Measurements from ENCODE around the gene DMD.
A peak's percentile ranks its signal among the peaks of the same experiment; 100 is the strongest.

The DMD gene

GRCh38 chrX:33041141-33041540 lies 170.2 kb downstream of the DMD start:
- no peak for DNase-seq (ENCODE audit: low spot score)

GRCh38 chrX:33032700-33033099 lies 178.6 kb downstream of the DMD start:
- DNase-seq (ENCODE audit: low spot score) = no peak

GRCh38 chrX:33014949-33015348 lies 196.4 kb downstream of the DMD start:
- no peak for DNase-seq (ENCODE audit: low spot score)

- DNase-seq (ENCODE audit: low spot score) = no peak
These were observed 197.3 kb downstream of the DMD start for GRCh38 chrX:33014086-33014485.

GRCh38 chrX:33001107-33001506 lies 210.2 kb downstream of the DMD start:
- DNase-seq (ENCODE audit: low spot score) = no peak

DNA sequence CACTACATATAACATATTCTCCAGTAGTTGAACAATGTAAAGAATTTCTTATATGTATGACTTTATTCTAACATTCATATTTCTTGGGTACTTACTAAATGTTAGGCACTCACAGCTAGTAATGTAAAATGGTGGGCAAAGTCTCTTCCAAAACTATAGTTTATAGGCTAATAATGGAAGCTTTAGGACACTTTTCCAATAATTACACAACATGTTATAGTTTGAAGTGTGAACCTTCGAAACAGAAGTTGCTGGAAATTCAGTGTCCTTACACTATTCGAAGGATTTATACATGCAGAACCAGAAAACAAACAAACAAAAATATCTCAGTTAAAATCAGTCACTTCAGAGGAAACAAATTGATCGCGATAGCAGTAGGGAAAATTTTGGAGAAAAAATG lies 212.6 kb downstream of the DMD start:
- no peak for DNase-seq (ENCODE audit: low spot score)

DNA sequence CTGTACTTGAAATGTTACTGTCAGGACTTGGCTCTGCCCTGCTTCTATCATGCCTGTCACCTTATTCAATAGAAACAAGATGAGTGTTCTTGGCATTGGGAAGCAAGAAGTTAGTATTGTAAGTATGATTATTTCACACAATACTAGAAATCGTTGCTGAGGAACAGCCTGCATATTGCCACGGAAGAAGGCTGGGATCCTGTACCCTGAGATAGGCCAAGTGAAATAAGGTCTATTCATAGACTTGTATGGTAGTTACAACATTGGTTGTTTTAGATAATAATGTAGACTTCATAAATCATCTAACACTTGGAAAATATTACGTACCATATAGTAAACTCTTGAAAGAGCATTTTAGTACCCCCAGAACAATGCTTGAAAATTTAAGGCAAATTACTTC lies 215.9 kb downstream of the DMD start:
- DNase-seq (ENCODE audit: low spot score) = no peak

- DNase-seq (ENCODE audit: low spot score) = no peak
These were observed 224.2 kb downstream of the DMD start for GRCh38 chrX:32987142-32987541.

GRCh38 chrX:32985544-32985943 lies 225.8 kb downstream of the DMD start:
- DNase-seq (ENCODE audit: low spot score) = peak; percentile 37

DNA sequence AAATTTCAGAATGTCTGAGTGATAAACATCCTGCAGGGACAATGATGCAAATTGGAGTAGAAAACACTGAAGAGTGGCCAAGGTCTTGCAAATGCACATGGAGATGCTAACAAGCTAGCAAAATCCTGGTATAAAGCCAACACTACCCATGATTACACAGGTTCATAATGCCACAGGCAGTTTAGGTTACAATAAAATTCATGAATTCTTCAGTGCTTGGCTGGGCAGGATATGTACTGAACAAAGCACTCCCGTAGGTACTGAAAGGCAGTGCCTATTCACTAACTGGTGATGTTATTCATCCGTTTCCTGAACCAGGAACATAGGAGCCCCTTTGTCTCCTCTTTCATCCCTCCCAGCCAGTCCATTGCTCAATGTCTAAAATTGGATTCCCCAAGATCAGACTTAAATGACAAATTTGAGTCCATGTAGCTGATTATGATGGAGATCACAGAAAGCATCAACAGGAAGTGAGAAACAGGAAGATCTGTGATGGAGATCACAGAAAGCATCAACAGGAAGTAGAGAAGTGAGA lies 244.5 kb downstream of the DMD start:
- no peak for DNase-seq (ENCODE audit: low spot score)

DNA sequence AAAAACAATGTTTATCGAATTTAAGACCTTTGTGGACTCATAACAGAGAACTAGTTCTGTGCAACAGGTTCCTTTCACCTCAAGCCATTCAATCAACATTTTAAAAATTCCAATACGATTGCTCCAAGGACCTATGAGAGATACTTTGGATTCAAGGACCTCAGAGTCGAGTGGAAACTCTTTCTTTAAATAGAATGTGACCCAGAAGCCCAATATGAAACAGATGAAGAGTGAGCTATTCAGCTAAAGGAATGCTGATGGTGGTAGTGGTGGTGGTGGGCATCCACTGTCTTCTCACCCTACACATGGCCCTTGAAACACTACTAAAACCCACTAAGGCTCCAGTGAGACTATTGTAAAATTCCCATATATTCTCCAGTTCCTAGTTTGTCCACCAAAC lies 257.2 kb downstream of the DMD start:
- no peak for DNase-seq (ENCODE audit: low spot score)

DNA sequence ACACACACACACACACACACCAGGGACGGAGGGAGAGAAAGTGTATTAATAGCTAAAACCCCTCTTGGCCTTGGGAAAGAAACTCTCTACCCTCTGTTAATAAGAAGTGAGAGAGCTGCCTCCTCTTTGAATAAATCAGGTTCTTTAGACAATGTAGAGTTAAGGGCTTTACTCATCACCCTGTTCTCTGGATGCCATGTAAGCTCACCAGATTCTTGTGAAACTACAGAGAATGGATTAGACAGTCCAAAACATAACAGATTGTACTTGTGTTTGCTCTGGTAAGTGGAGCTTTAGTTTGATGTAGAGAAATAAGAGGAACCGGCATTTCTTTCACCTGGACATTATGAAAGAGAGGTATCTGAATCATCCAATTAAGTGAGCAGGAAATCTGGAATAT lies 263.2 kb downstream of the DMD start:
- no peak for DNase-seq (ENCODE audit: low spot score)

GRCh38 chrX:32937043-32937442 lies 274.3 kb downstream of the DMD start:
- DNase-seq (ENCODE audit: low spot score) = no peak

- no peak for DNase-seq (ENCODE audit: low spot score)
These were observed 277.8 kb downstream of the DMD start for GRCh38 chrX:32933548-32933947.

DNA sequence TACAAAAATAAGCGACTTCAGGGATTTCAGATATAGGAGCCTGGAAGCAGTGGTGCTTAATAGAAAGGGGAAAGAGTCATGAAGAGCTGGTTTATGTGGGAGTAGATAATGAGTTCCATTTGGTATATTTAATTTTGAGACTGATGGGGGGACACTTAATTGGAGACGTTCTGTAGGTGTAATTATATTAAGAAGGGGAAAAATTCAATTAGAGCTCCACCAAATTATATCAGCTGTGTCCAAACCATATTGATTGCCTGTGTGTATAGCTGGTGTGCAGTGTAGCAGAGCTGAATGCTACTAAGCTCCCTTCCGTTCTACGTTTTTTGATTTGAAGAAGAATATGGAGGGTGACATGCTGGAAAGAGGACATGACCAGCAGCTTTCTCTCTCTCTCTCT lies 282.3 kb downstream of the DMD start:
- DNase-seq (ENCODE audit: low spot score) = no peak

- DNase-seq (ENCODE audit: low spot score) = no peak
These were observed 315.3 kb downstream of the DMD start for GRCh38 chrX:32896088-32896487.

DNA sequence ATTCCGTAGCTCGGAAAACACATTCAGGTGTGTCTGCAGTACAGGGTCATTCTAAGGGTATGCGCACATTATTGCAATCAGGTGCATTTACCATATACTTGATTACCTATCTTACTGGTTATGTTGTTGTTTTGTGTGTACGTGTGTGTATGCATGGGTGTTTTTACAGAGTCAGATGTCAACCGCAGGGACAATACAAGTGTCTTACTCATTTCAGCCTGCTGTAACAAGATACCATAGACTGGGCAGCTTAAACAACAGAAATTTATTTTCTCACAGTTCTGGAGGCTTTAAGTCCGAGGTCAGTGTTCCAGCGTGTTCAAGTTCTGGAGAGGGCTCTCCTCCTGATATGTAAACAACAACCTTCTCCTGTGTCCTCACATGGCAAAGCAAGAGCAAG lies 316.7 kb downstream of the DMD start:
- no peak for DNase-seq (ENCODE audit: low spot score)

DNA sequence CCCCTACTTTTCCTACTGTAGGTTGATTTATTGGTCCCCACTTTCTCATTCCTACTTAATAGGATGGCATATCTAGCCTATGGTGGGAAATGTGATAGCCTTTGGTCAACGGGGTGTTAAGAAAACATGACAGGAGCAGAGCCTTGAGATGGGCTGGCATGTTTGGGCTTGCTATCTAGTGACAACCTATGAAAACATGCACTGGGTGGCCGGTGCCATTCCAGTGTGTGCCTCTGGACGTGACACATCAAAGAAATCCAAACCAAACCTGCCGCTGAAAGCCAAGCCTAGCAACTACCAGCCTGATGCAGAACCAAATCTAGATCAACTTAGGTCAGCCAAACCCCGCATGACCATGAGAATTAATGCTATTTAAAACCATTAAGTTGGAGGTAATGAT lies 317.6 kb downstream of the DMD start:
- no peak for DNase-seq (ENCODE audit: low spot score)

- no peak for DNase-seq (ENCODE audit: low spot score)
These were observed 333.8 kb downstream of the DMD start for GRCh38 chrX:32877592-32877991.

GRCh38 chrX:32874839-32875238 lies 336.5 kb downstream of the DMD start:
- no peak for DNase-seq (ENCODE audit: low spot score)

DNA sequence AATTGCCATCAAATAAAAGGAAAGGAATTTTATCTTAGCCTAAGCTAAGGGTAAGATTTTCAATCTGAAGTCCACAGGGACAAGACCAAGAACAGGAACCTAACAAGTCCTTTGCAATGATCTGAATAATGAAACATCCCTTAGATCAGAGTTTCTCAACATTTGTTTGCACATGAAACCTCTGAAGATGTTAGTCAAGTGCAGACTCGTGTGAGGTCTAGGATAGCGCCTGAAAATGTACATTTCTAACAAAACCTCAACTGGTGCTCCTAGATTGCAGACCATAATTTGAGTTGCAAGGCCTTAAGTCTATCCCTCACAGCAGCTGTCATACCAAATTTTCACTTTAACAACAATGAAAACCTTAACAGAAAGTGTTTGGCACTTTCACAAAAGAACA lies 337.6 kb downstream of the DMD start:
- no peak for DNase-seq (ENCODE audit: low spot score)

DNA sequence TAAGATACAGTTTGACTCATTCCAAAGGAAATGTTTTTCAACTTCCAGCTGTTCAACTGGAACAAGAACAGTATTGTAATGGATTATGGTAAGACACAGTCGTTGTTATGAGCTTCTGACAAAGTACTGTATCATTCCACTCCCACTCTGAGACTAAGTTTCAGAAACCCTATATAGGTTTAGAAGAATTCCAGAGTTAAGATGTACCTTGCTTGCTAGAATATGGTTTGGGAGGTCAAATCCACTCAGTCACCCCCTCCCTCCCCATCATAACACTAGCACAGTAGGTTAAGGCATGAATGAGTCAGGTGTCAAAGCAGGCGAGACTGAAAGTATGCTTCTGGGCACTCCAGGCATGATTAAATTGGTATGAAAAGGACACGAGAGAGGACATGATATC lies 339.7 kb downstream of the DMD start:
- no peak for DNase-seq (ENCODE audit: low spot score)

- DNase-seq (ENCODE audit: low spot score) = no peak
These were observed 342.8 kb downstream of the DMD start for GRCh38 chrX:32868524-32868895.

DNA sequence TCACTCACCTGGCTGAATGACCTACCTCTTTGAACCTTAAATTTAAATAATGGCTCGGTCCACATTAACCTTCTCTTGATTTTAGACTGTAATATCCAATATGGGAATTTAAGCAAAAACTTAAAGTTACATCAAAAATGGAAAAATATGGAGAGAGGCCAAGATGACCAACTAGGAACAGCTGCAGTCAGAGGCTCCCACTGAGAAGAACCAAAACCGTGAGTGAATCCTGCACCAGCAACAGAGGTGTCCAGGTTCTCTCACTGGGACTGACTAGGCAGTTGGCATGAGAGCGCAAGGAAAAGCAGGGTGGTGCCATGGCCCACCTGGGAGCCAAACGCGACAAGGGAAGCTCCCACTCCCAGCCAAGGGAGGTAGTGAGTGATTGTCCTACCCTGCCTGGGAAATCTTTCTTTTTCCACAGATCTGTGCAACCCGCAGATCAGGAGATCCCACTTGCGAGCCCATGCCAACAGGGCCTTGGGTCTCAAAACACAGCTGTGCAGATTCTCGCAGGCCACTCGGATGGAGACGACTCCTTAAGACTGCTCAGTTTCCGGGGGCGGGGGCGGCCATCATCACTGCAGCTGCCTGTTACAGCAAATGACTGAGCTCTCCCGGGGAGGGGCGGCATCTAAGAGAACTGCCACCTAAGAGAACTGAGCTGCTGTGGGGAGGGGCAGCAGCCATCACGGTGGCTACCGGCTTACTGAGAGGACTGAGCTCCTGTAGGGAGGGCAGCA lies 343.4 kb downstream of the DMD start:
- DNase-seq (ENCODE audit: low spot score) = no peak

All from globus pallidus (tissue), 1 donor.